CD4-positive, alpha-beta T cell treated with Interleukin-15 for 4 hours (primary cell): ENCODE data around the gene LSM3.
"Not testable (repeated sequence)": the region's sequence is repeated elsewhere in the genome, so short reads cannot be mapped to it uniquely, and the experiment has no call there.

Experiments used
- DNase-seq: peaks from one replicate; pipeline ENCODE4 v3.0.0-alpha.2; 2020; ENCODE audit warnings: low spot score

LSM3 gene

GRCh38 chr3:14222457-14222856, 43.8 kb downstream of the LSM3 start:
- DNase-seq, result no peak

GRCh38 chr3:14222900-14223594, 44.4 kb downstream of the LSM3 start:
- DNase-seq, result no peak

GRCh38 chr3:14223595-14223994, 45.0 kb downstream of the LSM3 start:
- no peak for DNase-seq

DNA sequence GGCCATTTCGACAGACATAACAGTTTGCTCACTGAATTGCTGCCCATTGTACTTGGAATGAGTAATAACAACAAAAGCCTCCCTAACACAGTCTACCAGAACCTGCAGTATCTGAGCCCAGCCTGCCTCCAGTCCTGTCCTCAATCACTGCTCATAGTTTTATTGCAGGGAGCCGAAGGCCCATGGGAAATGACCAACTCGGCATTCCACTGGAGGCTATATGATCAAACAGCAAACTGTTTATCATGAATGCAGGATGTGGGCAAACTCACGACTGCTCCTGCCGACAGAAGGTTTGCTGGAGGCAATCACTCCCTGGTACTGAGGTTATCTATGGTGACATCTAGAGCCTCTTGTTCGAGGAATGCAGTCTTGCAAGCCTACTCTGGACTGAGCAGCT, 46.3 kb downstream of the LSM3 start:
- no peak for DNase-seq

DNA sequence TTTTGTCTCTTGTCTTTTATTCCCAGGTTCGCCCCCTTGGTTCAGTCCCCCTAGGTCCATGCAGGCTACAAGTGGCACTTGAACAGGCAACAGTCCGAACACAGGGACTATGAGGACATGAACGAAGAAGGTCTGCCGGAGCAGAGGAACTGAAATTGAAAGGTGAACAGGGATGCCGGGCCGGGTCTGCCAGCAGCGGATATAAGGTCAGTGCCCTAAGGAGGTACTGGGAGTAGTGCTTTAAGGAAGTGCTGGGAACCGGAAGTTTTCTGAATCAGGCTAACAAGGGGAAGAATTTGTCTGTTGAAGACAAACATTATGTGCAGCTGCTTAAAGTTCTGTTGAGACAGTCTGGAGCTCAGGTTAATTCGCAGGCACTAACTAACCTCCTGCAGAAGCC, 46.8 kb downstream of the LSM3 start:
- DNase-seq, result no peak

GRCh38 chr3:14226351-14226750, 47.7 kb downstream of the LSM3 start:
- not testable (repeated sequence) for DNase-seq

- DNase-seq, result no peak
Measured at GRCh38 chr3:14227856-14228255, 49.2 kb downstream of the LSM3 start.

DNA sequence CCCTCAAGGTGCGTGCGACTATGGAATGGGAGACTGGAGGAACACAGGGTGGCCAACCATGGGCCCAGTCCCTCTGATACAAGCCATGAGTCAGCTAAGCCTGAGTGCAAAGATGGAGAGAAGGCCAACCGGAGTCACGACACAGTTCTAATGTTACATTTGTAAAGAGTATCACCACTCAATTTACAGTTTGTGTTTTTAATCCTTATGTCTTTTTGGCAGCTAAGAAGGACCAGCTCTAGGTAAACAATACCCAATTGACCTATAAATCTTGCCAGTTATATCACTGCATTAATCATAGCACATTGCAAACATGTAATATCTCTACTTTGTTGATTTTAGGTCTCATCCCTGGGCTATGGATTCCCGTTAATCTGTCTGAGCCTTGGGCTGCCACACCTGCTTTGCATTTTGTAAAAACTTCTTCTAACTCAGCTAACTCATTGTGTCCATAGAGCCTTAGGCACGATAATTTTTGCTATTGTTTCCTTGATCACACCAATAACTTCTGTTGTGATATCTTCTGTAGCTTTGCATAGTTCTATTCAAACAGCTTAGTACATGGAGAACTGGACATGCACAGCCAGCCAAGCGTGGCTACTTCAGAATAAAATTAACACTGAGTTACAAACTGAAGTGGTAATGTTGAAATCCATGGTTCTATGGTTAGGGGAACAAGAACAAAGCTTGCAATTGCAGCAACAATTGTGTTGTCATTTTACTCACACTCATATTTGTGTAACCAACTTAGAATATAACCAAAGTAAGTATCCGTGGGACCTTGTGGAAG, 50.3 kb downstream of the LSM3 start:
- no peak for DNase-seq

- not testable (repeated sequence) for DNase-seq
Measured at GRCh38 chr3:14229695-14230094, 51.1 kb downstream of the LSM3 start.

DNA sequence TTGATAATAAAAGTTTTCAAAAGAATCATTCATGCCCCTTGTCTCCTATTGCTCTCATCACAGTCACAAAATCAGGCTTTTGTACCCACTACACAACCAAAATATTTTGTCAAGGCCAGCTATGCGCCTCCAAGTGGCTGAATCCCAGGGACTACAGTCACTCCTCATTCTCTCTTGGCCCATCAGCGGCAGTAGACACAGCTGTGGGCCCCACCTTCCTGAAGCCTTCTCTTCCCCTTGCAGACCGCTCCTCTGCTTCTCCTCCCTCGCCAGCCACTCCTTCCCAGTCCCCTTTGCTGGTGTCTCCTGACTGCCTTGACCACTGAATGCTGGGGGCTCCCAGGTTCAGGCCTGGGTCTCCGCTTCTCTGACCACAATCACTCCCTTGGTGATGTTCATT, 52.1 kb downstream of the LSM3 start:
- DNase-seq, result no peak

DNA sequence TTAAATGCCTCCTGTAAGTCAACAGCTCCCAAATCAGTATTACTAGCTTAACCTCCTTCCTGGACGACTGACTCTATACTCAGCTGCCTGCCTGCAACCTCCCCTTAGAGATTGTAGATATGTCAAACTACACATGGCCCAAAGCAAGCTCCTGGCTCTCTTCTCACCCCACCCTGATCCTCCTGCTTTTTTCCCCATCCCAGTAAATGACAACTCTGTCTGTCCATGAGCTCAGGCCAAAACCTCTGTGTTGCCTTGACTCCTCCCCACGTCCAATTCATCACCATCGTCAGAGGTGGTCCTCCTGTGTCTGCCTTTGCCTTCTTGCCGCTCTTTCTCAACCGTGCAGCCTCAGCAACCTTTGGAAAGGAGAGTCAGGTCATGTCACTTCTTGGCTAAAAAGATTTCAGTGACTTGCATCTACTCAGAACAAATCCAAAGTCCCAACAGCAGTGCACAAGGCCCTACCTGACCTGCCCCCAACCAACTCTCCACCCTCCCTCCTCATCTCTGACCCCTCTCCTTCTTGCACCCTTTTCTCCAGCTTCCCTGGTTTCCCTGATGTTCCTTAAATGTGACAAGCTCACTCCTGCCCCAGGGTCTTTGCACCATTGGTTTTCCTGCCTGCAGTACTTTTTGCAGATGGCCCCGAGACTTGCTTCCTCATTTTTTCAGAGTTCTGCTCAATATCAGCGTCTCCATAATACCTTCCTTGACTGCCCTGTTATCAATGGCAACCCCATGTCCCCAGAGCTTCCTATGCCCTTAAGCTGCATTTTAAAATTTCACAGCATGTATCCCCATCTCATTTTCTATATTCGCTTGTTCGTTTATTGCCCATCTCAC, 52.8 kb downstream of the LSM3 start:
- DNase-seq, result no peak

DNA sequence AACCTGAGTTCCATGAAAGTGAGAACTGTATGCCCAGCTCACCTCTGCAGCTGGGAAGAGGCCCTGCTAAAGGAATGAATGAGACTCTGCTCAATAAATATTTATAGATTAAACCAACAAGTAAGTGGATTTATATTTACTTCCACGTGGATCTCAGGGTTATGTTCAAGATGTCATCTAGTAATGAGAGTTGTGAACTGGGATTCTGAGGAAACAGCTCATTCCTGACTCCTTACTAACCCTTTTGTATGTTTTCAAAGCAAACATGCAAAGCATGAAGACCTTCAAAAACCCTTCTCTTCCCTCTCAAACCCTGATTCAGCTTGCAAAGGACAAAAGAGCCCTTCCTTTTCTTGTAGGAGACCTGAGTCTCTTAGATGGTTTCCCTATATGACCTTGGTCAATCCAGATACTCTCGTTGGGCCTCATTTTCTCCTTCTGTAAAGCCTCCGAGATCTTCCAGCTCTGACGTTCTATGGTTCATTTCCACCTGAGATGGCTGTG, 53.4 kb downstream of the LSM3 start:
- no peak for DNase-seq

GRCh38 chr3:14234251-14235002, 55.8 kb downstream of the LSM3 start:
- DNase-seq, result no peak

- DNase-seq, result no peak
Measured at GRCh38 chr3:14235003-14235911, 56.6 kb downstream of the LSM3 start.

GRCh38 chr3:14235912-14236295, 57.3 kb downstream of the LSM3 start:
- no peak for DNase-seq

GRCh38 chr3:14236902-14237301, 58.3 kb downstream of the LSM3 start:
- DNase-seq, result no peak

DNA sequence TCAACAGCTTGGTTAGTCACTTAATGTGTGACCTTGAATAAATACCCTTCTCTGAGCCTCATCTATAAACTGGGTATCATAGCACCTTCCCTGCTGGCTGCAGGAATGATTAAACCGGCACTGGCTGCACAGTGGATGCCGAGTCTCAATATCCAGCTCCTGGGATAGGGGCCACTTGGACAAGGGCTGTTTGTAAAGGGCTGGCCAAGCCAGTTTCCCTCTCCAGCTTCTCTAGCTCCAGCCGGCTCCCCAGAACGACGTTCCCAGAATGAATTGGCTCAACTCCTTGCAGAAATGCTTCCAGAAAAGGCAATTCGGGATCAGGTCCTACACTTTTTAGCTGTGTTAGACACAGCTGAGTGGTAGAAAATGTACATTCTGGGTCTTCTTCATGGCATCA, 58.8 kb downstream of the LSM3 start:
- DNase-seq, result no peak

DNA sequence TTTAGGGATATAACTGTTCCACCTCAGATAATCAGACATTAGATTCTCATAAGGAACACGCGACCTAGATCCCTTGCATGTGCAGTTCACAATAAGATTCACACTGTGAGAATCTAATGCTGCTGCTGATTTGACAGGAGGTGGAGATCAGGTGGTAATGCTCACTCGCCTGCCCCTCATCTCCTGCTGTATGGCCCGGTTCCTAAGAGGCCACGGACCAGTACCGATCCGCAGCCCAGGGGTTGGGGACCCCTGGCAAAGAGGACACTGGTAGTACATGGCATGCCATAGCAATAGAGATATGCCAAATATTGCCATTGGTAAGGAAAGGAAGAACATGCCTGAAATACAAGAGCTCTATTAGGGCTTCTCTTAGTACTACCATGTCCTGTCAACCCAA, 59.7 kb downstream of the LSM3 start:
- DNase-seq, result no peak

DNA sequence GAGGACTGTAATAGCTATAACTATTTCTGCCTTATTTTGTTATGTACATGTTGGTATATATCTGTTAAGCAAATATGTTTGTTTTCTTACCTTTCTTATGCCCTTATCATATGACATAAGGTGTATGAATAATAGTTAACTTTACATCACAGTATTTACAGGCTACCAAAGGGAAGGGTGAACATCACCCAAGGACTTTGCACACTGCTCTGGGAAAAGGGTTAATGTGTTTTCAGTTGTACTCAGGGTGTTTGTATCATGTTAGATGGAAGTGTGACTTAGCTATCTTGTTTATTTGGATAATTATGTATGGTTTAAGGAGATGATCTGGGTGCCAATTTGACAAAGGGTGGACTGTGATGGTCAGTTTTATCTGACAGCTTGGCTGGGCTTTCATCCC, 60.3 kb downstream of the LSM3 start:
- no peak for DNase-seq

DNA sequence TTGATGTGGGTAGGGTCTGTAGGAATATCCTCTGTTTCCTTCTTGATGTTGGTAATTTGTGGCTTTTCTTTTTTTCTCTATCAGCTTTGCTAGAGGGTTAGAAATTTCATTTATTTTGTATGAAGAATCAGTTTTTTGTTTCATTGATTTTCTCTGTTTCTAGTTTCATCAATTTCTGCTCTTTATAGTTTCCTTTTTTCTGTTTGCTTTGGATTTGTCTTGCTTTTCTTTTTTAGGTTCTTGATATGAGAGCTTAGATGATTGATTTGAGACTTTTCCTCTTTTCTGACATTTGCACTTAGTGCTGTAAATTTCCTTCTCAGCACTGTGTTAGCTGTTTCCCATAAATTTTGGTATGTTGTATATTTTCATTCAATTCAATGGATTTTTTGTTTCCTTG, 61.3 kb downstream of the LSM3 start:
- DNase-seq, result no peak

- DNase-seq, result no peak
Measured at GRCh38 chr3:14240366-14240765, 61.7 kb downstream of the LSM3 start.
